Spleen (tissue), 7 donors: ENCODE data around the gene ZNF544.

Experiments used
- POLR2AphosphoS5 ChIP-seq, 3 donors: sonication (generic); formaldehyde crosslinking; IDR thresholded peaks; one replicate each; pipeline ENCODE4 v1.5.1; 2017; ENCODE audit warnings: antibody characterized with exemption in 3 of 3
- TF ChIP-seq, protein P1 (sequence below), 11 experiments: fragments of 200-600 bp in 7 of 11; fragments of 450-650 bp in 4 of 11; sonication (generic) in 4 of 11; IDR thresholded peaks in 8 of 11; conservative IDR thresholded peaks in 3 of 11; 1 replicate in 7 of 11; 2 replicates in 4 of 11; pipeline versions ENCODE4 v1.4.0 to v1.8.0; 2016 to 2021; ENCODE audit warnings: antibody characterized with exemption in 11 of 11, inconsistent platforms in 4 of 11, mild to moderate bottlenecking in 1 of 11
- donor health status: DM: no; HTN: no; CAD: no; lungs with moderate emphysema.
- donor health status: DM: no; HTN: no; CAD: no.
- donor health status: DM: no; HTN: no; CAD: no.

DNA sequence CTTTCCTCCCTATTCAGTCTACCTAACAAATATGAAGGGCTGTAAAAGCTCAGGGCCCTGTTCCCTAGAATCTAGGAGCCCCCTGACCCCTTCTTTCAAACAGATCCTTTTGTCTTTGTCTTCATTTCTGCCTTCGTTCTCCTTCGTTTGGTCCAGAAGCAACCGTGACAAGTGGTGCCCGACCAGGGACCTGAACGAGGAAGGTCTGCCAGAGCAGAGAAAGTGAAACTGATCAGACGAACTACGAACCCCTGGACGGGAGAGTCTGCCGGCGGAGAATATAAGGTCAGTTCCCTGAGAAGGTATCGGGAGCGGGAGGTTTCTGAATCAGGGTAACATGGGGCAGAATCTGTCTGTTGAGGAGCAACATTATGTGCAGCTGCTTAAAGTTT, 77.2 kb downstream of the ZNF544 start:
- TF ChIP-seq POLR2AphosphoS5 (IDR thresholded peaks at IDR 0.05) = no peak
- TF ChIP-seq, protein P1, sequence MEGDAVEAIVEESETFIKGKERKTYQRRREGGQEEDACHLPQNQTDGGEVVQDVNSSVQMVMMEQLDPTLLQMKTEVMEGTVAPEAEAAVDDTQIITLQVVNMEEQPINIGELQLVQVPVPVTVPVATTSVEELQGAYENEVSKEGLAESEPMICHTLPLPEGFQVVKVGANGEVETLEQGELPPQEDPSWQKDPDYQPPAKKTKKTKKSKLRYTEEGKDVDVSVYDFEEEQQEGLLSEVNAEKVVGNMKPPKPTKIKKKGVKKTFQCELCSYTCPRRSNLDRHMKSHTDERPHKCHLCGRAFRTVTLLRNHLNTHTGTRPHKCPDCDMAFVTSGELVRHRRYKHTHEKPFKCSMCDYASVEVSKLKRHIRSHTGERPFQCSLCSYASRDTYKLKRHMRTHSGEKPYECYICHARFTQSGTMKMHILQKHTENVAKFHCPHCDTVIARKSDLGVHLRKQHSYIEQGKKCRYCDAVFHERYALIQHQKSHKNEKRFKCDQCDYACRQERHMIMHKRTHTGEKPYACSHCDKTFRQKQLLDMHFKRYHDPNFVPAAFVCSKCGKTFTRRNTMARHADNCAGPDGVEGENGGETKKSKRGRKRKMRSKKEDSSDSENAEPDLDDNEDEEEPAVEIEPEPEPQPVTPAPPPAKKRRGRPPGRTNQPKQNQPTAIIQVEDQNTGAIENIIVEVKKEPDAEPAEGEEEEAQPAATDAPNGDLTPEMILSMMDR (IDR thresholded peaks at IDR 0.05 in 8 of 11, conservative IDR thresholded peaks at IDR 0.05 in 3 of 11) = no peak
